HG03175 (cell line): ENCODE data around the gene KCTD1.

Source experiments
- ATAC-seq: cut with Tn5 transposase; IDR thresholded peaks from one replicate; pipeline ENCODE4 v1.9.1; 2021; ENCODE audit warnings: mild to moderate bottlenecking, moderate library complexity; ENCODE audit not compliant: unreplicated experiment

KCTD1 gene

DNA sequence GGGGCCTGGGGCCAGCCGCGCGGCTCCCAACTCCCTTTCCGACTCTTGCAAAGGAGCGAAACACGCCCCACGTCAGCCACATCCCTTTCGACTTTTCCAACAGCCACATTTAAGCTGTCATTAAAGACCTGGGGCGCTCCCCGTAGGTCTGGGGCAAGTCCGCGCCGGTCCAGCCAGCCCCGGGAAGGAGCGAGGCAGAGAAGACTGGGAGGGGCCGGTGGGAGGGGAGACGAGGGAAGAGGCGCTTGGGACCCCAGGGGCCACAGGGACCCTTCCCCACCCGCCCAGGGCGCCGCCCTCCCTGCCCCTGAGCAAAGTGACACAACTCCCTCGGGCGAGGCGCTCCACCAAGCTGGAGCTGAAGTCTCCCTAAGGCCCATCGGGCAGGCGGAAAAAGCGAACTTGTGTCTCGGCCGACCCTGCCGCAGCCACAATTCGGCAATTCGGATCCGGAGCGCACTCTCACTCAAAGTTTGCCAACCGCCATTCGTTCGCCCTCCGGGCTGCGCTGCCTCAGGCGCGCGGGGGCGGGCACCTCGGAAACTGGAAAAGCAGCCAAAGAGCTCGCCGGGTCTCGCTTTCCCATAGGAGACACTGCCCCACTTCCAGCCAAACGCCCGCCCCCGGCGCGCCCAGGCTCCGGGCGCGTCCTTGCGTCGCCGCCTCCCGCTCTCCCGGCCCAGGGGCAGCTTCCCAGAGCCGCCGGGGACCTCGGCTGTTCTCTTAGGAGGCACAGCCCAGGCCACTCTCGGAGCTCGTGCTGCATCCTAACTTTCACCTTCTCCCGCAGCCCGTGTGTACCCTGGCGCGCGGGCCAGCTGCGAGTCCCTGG lies 1.1 kb upstream of the KCTD1 start:
- peak; percentile 25 for ATAC-seq

DNA sequence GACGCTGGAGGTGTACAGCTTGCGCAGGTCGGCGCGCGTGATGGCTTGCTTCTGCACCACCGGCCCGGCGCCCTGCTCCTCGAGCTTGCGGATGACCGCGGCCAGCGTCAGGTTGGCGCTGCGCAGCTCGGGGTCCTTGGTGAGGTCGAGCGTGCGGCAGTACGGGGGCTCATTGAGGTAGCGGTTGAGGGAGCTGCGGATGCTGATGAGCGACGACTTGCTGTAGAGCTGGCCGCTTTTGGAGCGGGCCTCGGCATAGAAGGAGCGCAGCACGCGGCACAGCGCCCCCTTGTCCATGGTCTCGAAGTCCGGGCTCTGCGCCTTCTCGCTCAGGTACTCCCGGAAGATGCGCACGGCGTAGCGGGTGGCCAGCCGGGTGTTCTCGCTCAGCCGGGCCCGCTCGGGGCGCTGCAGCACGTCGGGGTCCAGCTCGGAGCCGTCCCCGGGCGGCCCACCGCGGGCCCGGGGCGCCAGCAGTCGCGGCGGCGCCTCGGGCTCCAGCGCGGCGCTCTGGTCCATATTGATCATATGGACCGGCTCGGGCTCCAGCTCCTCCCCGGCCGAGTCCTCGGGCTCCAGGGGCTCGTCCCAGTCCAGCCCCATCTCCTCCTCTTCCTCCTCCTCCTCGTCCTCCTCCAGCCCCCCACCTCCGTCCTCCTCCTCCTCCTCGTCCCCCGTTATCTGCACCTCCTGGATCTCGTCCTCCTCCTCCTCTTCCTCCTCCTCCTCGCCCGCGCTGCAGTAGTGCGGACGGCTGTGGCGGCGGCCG lies 523 bp downstream of the KCTD1 start:
- peak; percentile 62 for ATAC-seq

GRCh38 chr18:26546875-26547645 lies 1.3 kb downstream of the KCTD1 start:
- ATAC-seq: no peak

- ATAC-seq: no peak
These were observed 2.0 kb downstream of the KCTD1 start for GRCh38 chr18:26546170-26546874.

DNA sequence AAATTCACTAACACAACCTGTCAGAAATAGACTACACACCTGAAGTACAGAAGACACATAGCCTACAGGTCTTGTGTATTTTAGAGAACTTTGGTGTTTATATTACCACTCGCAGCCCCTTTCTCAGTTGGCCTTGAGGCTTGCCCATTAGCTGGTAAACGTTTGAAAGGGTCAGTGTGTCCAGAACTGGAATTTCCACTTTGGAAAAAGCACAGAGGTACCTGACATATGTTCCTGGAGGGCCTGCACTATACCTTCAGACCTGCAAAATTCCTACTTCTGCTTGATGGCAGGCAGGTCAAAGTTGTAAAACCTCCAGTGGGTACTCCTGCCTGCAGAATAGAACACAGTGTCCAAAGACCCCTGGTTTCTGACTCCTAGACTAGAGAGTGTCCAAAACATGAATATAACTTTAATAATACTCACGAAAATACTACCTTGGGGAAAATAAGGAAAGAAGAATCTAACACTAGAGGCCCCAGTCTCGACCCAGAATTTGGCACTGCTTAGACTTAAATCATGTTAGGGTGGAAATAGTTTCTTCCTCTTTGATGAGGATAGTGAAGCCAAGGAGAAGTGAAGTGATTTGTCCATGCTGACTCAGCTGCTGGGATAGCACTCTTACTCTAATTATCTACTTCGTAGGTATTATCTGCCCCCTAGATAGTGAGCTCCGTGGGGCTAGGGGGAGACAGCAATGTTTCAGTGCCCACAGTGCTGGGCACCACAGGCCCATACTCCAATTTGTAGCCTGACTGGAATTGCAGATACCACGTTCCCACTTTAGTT lies 2.8 kb downstream of the KCTD1 start:
- no peak for ATAC-seq

GRCh38 chr18:26544451-26544850 lies 3.9 kb downstream of the KCTD1 start:
- ATAC-seq: no peak

DNA sequence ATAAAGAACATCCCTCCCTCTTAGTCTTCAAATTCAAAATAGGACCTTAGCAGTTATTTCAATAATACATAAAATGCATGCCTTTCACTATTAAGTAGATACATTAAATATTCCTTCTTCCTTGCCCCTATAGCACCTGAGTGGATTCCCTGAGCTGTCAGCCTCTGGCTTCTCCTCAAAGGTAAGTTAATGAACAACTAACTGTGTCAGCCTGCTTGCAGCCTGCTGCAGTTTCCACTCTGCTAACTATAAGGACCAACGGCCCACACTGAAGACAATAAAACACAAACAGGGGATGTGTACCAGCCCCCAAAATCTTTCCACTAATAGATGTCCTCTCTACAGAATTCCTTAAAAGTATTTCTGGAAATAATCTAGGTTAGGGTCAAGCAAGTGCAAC lies 5.0 kb downstream of the KCTD1 start:
- no peak for ATAC-seq

- ATAC-seq: no peak
These were observed 8.2 kb downstream of the KCTD1 start for GRCh38 chr18:26540043-26540628.

GRCh38 chr18:26538524-26538923 lies 9.8 kb downstream of the KCTD1 start:
- ATAC-seq: no peak

DNA sequence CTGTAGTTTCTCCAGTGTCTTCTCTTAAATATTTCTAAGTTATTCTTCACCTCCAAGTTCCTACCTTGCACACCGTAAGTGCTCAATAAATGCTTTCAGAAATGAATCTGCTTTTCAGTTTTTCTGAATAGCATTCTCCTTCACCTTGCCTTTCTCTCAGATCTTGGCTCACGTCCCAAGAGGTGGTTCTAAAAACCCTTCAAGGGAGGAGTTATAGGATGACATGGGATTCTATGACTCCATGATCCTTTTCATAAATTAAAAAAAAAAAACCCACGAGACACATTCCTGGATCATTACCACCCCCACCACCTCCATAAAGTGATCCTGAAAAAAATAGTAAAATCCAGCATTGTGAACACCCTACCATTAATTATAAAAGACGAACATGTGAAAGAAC lies 11.7 kb downstream of the KCTD1 start:
- ATAC-seq: no peak

GRCh38 chr18:26536032-26536431 lies 12.3 kb downstream of the KCTD1 start:
- no peak for ATAC-seq

DNA sequence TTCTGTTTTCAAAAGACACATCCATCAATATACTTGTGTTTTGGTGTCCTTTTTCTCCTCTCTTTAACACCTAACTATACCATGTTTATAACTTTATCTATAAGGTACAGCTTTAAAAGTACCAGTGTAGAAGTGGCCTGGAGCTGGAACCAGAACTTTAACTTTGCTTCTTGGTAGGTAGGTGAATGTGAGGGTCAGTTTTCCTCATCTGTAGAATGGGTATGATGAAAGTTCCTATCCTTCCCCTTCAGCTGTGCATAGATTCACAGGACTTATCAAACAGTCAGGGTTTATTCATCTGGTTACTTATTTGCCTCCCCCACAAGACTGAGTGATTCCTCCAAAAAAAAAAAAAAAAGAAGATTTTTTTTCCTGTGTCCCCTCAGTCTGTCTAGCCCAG lies 12.7 kb downstream of the KCTD1 start:
- no peak for ATAC-seq

DNA sequence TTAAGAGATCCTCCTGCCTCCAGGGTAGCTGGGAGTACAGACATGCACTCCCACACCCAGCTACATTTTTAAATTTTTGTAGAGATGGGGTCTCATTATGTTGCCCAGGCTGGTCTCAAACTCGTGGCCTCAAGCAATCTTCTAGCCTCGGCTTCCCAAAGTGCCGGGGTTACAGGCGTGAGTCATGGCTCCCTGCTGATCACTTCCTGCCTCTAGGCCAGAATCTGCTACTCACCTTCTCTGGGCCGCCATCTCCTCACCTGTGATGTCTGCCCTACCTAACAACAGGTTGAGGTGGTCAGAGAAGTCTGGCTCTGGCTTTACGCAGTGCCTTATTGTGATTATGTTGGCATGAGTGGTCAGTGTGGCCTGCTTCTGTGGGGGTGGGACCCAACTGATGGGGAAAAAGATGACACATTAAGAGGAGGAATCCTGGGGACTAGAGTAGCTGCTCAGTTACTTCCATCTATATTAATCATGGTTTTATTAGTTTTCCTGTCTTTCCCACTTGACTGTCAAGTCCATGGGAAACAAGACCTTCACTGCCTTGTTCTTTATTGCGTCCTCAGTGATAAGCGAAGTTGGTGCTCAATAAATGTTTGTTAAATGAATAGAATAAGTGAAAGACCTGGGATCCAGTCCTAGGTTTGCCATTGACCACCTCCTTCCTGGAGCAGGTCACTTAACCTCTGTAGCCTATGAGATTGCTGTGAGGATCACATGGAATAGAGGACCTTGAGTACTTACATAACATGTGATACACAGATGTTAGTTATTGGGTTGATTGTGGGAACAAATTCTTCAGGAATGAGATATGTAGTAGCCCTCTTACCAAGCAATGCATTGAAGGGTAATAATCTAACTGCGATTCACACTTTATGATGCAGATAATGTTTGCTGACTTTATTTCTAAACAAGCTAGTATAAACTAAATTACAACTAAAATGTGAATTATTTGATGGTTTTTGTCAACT lies 15.7 kb downstream of the KCTD1 start:
- no peak for ATAC-seq

- ATAC-seq: no peak
These were observed 16.6 kb downstream of the KCTD1 start for GRCh38 chr18:26531605-26532298.

- no peak for ATAC-seq
These were observed 21.5 kb downstream of the KCTD1 start for GRCh38 chr18:26526966-26527234.

GRCh38 chr18:26526128-26526965 lies 22.0 kb downstream of the KCTD1 start:
- ATAC-seq: no peak
